ENCODE results near the gene ZNF564.
A peak's percentile ranks its signal among the peaks of the same experiment; 100 is the strongest.
"Not testable (repeated sequence)": the region's sequence is repeated elsewhere in the genome, so short reads cannot be mapped to it uniquely, and the experiment has no call there.

ZNF564 gene

DNA sequence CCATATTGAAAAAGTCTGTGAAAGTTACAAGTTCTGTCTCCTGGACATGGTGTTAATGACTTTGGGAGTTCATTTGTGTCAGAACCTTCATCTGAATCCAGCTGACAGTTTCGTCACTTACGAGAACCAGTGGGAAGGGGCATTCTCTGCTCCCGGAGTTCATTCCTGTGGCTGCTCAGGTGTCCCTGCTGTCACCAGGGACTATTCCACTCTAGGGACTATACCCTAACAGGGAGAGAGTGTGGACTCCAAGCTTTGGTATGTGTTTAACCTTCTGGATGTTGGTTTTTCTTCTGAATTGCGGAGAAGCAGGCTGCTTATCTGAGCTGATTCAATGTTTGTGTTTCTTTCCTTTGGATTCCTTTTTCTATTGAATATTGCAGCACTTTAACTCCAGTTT lies 54.2 kb downstream of the ZNF564 start:
- no peak for DNase-seq (ENCODE audit: low spot score)

DNA sequence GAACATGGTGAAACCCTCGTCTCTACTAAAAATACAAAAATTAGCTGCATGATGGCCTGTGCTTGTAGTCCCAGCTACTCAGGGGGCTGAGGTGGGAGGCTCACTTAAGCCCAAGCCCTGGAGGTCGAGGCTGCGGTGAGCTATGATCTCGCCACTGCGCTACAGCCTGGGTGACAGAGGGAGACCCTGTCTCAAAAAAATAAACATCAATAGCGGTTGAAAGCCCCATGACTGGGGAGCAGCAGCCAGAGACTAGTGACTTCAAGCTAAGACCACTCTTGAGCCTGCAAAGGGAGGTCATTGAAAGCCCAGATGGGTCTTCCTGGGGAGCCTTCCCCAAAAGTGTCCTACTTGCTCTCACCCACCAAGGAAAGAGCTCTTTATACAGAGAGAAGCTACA lies 54.8 kb downstream of the ZNF564 start:
- DNase-seq (ENCODE audit: low spot score) = no peak

DNA sequence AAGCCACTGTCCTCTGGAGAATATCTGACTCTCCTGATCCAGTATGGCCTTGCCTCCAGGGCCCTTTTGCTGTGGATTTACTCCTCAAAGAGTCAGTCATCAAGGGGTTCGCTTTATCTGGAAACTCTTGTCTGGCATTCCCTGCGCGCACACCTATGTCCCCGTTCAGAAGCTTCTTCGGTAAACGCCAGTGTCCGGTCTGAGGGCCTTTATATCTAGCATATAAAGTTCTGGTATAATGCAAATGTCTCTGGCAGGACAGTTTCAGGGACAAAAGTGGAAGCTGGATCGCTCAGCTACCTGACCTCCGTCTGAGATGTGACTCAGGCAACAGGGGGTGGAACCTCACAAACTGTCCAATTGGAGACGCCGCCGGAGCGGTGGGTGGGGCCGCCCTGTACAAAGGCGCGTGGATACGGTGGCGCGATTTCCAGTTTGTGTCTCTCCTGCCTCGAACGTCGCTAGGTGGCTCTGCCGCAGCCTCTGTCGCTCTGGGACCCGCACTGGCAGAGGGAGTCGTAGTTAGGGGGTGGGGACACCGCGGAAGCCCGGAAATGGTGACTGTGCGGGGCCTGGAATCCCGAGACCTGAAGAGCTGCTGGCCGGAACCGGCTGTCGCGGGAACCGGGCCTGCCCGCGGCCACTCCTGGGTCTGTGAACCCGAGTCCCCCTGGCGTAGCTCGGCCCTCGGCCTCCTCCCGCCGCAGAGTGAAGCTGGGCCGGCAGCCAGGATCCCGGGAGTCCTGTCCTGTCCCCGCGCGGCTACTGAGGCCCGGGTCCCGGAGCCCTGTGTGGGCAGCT lies 56.1 kb downstream of the ZNF564 start:
- peak; percentile 94 for DNase-seq (ENCODE audit: low spot score)

- no peak for DNase-seq (ENCODE audit: low spot score)
These were observed 56.9 kb downstream of the ZNF564 start for GRCh38 chr19:12494260-12494860.

DNA sequence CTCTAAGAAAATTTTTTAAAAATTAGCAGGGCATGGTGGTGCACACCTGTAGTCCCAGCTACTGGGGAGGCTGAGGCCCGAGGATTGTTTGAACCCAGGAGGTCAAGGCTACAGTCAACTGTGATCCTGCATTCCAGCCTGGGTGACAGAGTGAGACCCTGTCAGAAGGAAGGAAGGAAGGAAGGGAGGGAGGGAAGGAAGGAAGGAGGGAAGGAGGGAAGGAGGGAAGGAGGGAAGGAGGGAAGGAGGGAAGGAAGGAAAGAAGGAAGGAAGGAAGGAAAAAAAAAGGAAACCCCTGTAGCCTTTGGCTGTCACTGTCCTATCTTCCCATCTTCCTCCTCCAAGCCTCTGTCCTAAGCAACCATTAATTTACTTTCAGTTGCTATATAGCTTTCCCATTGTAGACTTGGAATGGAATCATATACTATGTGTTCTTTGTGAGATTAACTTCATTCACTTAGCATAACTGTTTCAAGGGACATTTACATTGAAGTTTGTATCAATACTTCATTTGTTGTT lies 65.0 kb downstream of the ZNF564 start:
- DNase-seq (ENCODE audit: low spot score) = not testable (repeated sequence)

GRCh38 chr19:12485571-12485970 lies 65.7 kb downstream of the ZNF564 start:
- DNase-seq (ENCODE audit: low spot score) = no peak

- DNase-seq (ENCODE audit: low spot score) = no peak
These were observed 66.2 kb downstream of the ZNF564 start for GRCh38 chr19:12485052-12485416.

DNA sequence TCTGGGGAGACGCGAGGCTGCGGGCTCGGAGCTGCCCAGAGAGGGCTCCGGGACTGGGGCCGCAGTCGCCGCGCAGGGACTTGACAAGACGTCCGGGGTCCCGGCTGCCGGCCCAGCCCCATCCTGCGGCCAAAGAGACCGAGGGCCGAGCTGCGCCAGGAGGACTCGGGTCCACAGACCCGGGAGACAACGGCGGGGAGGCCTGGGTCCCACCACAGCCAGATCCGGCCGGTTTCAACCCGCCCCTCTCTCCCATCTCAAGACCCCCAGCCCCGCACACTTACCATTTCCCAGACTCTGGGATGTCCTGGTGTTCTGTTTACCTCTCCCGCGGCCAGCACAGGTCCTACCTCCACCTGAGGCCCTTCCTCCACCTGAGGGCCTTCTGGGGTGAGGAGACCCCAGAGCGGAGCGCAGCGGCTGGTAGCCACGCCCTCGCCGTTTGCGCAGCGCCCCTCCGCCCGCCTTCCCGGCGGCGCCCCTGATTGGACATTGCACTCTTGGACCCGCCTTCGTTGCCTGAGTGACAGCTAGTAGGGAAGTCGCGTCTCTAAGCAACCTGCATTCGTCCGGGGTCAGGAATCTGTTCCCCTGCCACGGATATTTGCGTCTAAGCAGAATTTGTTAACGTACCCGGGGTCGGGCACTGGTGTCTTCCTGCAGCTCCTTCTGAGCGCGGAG lies 66.8 kb downstream of the ZNF564 start, which contains the start of gene ZNF709:
TSS of gene ZNF709 (minus strand) at position 446 of the 681 bp plus-strand sequence. CDS start at position 287, 159 bp downstream.
- peak; percentile 98 for DNase-seq (ENCODE audit: low spot score)

- DNase-seq (ENCODE audit: low spot score) = no peak
These were observed 67.3 kb downstream of the ZNF564 start for GRCh38 chr19:12484011-12484370.

- DNase-seq (ENCODE audit: low spot score) = no peak
These were observed 68.8 kb downstream of the ZNF564 start for GRCh38 chr19:12482509-12482886.

- DNase-seq (ENCODE audit: low spot score) = no peak
These were observed 69.3 kb downstream of the ZNF564 start for GRCh38 chr19:12481781-12482508.

GRCh38 chr19:12478234-12478941 lies 72.9 kb downstream of the ZNF564 start:
- no peak for DNase-seq (ENCODE audit: low spot score)

Measured in D341Med (cell line).